GM12801 (cell line): ENCODE data around the gene CTIF.

ENCODE experiments used
- TF ChIP-seq, protein P1 (sequence below): IDR thresholded peaks from one replicate; pipeline ENCODE4 v1.5.1; 2011; ENCODE audit warnings: control low read depth; ENCODE audit not compliant: insufficient read length; ENCODE audit errors: extremely low read depth

The CTIF gene

DNA sequence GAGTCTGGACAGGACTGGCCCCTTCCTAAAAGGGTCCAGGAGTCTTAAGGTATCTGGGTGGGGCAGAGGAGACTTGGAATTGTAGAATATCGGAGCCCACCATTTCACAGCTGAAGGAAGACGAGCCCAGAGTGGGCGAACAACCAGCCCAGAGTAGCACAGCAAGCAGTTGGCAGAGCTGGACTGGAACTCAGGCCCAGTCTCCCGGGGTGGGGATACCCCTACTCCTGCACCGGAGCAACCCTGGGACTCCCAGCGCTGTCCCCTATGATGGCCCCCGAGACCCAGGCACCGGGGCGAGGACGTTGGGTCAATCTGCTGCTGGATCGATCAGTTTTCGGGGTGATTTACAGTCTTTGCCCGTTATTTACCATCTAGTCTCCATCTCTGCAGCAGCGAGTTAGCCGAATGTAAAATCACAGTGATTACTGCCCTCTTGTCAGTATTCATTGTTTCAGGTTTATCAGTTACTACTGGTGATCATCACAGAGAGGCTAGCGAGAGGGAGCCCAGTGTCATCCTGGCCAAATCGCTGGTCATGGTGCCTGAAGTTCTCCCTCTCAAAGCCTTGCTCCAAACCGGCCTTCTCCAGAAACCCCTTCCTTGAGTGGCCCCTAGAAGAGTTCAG, 336.6 kb downstream of the CTIF start:
- TF ChIP-seq, protein P1, sequence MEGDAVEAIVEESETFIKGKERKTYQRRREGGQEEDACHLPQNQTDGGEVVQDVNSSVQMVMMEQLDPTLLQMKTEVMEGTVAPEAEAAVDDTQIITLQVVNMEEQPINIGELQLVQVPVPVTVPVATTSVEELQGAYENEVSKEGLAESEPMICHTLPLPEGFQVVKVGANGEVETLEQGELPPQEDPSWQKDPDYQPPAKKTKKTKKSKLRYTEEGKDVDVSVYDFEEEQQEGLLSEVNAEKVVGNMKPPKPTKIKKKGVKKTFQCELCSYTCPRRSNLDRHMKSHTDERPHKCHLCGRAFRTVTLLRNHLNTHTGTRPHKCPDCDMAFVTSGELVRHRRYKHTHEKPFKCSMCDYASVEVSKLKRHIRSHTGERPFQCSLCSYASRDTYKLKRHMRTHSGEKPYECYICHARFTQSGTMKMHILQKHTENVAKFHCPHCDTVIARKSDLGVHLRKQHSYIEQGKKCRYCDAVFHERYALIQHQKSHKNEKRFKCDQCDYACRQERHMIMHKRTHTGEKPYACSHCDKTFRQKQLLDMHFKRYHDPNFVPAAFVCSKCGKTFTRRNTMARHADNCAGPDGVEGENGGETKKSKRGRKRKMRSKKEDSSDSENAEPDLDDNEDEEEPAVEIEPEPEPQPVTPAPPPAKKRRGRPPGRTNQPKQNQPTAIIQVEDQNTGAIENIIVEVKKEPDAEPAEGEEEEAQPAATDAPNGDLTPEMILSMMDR, result no peak

- TF ChIP-seq, protein P1, result no peak
Observed at GRCh38 chr18:48875942-48876511, 337.2 kb downstream of the CTIF start.

- TF ChIP-seq, protein P1, result no peak
Observed at GRCh38 chr18:48876590-48876989, 337.8 kb downstream of the CTIF start.

- TF ChIP-seq, protein P1, result no peak
Observed at GRCh38 chr18:48877941-48878340, 339.1 kb downstream of the CTIF start.

DNA sequence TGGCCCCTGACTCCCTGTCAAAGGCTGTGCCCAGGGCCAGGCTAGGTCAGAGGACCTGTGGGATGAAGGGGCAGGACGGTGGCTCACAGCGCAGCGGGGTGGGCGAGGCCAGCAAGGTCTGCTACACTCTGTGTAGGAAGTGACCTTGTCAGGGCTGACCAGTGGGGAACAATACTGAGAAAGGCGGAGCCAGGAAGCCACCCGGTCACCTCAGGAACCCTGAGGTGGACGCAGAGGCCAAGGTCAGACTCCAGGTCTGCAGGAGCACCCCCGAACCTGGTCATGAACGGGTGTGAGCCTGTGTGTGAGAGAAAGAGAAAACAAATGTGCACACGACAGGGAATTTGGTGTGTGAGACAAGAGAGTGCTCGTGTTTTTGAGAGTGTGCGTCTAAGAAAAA, 339.6 kb downstream of the CTIF start:
- TF ChIP-seq, protein P1, result no peak

DNA sequence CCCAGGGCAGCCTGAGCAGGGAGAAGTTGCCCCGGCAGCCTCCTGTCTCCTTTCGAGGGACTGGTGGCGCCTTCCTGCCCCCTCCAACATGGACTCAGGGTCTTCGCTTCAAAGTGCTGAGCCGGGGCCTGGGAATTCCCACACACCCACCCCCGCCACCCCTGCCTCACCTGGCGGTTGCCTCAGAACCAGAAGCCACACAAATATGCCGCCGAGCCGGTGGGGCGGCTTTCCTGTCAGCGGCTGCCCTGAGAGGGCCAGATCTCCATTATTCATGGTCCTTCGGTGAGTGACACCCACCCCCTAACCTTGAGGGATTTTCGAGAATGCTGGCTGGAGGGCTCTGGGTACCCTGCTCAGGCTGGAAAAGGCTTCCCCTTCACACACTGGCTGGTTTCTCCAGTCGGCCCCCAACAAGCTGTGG, 340.2 kb downstream of the CTIF start:
- TF ChIP-seq, protein P1, result no peak

DNA sequence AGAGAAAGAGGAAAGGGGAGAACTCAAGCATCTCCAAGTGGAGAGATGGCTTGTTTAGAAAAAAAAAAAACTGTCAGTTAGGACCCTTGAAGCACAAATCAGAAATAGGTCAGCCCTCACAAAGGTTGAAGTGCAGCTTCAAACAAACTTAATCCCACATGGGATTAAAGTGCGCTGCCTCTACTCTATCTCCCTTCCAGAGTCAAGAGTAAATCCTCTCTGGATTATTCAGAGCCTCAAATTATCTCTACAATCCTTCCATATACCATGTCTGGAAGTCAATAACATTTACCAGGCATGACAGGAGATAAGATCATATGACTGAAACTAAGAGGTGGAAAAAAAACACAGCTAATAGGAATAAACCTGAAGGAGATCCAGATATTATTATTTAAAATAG, 342.1 kb downstream of the CTIF start:
- TF ChIP-seq, protein P1, result no peak
